GM19043 (cell line): ENCODE data around the gene GRM4.

Experiments used
- ATAC-seq: cut with Tn5 transposase; IDR thresholded peaks from one replicate; pipeline ENCODE4 v1.9.1; 2021; ENCODE audit warnings: low read depth; ENCODE audit not compliant: unreplicated experiment

Gene GRM4

GRCh38 chr6:34065466-34066217 lies 80.2 kb downstream of the GRM4 start:
- ATAC-seq, result no peak

DNA sequence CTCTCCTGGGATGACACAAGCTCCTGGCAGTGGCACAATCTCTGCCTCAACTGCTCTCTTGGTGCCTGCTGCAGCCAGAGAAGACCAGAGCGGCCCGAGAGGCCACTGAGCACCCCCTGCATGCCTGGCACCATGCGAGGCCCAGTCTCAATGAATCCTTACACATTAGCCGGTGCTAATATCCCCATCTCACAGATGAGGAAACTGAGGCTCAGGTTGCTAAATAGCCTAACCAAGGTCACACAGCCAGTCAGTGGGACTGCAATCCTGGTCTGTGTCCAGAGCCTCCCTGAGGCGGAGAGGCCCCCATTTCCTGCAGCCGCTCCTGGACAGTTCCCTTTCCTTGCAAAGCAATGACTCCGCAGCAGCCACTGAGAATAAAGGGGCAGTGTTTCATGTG lies 81.2 kb downstream of the GRM4 start:
- no peak for ATAC-seq

GRCh38 chr6:34063651-34064050 lies 82.2 kb downstream of the GRM4 start:
- no peak for ATAC-seq

- no peak for ATAC-seq
These were observed 83.1 kb downstream of the GRM4 start for GRCh38 chr6:34062815-34063214.

DNA sequence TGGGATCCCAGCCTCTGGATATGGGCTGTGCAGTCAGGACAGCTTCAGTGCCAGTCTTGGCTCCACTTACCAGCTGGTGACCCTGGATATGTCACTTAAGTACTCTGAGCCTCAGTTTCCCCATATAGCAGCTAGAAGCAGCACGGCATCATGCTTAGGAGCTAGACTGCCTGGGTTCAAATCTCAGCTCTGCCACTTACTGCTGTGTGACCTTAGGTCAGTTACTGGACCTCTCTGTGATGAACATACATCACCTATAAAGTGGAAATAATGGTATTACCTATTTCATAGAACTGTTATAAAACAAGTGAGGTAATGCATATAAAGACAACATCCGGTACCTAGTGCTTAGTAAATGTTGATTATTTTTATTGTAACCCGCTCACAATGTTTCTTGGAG lies 83.7 kb downstream of the GRM4 start:
- no peak for ATAC-seq

GRCh38 chr6:34061348-34061747 lies 84.5 kb downstream of the GRM4 start:
- ATAC-seq, result no peak

DNA sequence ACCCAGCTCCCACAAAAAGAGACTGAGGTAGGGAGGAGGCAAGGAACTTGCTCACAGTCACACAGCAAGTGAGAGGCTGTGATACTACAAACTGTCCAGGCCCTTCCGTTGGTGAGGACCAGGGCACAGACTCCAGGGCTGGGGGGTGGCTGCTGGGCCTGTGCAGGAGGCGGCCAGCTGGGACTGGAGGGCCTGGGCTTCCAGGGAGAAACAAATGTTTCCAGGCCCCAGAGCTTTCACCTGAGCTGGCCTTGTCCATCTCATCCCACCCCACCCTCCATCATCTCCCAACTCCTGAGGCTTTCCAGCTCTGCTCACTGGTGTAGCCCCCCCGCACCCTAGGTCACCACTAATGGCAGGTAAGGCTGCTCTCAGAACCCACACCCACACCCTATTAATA lies 86.0 kb downstream of the GRM4 start:
- no peak for ATAC-seq

GRCh38 chr6:34059136-34059731 lies 86.7 kb downstream of the GRM4 start:
- no peak for ATAC-seq

- ATAC-seq, result no peak
These were observed 88.1 kb downstream of the GRM4 start for GRCh38 chr6:34057790-34058189.

GRCh38 chr6:34057191-34057590 lies 88.7 kb downstream of the GRM4 start:
- no peak for ATAC-seq

GRCh38 chr6:34056305-34057108 lies 89.4 kb downstream of the GRM4 start:
- no peak for ATAC-seq

DNA sequence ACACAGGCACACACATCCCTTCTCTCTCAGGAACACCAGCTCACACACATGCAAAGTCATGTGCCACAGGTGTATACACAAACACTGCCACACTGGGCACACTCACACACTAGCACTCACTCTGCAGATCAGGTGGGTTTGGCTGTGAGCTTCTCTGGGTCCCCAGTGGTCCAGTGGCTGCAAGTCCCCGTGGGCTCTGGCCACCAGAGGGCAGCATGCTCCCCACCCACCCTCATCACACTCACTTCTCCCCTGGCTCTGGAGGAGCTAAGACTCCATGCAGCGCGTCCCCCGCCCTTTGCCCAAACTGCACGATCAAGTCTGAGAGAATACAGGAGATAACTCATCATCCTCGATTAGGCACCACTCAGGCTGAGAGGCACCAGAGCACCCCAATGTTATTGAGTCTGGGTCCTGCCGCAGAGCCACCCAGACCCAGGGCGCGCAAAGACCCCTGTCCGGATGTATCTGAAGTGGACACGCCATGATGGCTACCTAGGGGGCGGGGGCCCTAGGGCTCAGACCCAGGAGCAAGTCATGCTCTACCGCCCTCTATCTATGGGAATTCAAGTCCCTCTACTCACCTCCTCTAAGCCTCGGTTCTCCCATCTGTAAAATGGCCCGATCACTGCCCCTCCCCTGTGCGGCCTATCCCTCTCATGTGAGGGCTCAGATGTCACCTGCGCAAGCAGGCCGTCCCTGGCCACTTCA lies 90.5 kb downstream of the GRM4 start:
- no peak for ATAC-seq

DNA sequence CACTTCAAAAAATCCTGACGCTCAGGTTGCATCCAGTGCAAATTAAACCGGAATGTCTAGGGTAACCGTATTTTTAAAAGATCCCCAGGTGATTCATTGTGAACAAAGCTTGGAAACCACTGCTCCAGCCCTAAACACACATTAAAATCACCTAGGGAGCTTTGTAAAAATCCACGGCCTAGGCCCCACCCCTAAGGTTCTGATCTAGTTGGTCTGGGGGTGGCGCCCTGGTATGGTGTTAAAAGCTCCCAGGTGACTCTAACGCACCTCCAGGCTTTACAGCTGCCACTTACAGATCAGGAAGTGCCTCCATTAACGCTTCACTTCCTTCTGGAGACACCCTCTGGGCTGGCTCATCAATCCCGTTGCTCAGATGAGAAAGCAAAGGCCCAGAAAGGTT lies 92.2 kb downstream of the GRM4 start:
- no peak for ATAC-seq

GRCh38 chr6:34052918-34053608 lies 92.8 kb downstream of the GRM4 start:
- no peak for ATAC-seq

GRCh38 chr6:34052071-34052825 lies 93.6 kb downstream of the GRM4 start:
- ATAC-seq, result no peak

- no peak for ATAC-seq
These were observed 94.5 kb downstream of the GRM4 start for GRCh38 chr6:34051331-34051919.

DNA sequence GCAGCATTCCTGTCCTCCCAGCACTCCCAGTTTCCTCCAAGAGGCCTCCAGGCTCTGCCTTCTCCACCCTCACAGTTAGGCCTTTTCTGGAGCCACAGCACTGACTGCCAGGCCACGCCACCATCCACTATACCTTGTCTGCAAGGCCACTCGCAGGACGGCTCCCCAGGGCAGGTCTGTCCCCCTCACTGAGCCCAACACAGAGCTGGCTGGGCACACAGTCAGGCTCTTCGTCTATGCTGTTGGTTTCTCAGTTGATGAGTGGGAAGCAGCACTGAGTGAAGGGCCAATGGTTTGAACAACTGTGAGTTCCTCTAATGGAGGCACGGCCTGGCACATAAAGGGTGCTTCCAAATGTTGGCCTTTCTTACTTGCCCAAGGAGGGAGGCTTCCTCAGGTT lies 95.2 kb downstream of the GRM4 start:
- ATAC-seq, result no peak

- ATAC-seq, result no peak
These were observed 96.2 kb downstream of the GRM4 start for GRCh38 chr6:34049395-34050342.
